HG03439 (cell line): ENCODE measurements around the gene NANS.
"Not testable (repeated sequence)": the region's sequence is repeated elsewhere in the genome, so short reads cannot be mapped to it uniquely, and the experiment has no call there.

Experiments
- ATAC-seq: cut with Tn5 transposase; IDR thresholded peaks from one replicate; pipeline ENCODE4 v1.9.1; 2021; ENCODE audit warnings: mild to moderate bottlenecking, moderate library complexity; ENCODE audit not compliant: unreplicated experiment

The NANS gene

DNA sequence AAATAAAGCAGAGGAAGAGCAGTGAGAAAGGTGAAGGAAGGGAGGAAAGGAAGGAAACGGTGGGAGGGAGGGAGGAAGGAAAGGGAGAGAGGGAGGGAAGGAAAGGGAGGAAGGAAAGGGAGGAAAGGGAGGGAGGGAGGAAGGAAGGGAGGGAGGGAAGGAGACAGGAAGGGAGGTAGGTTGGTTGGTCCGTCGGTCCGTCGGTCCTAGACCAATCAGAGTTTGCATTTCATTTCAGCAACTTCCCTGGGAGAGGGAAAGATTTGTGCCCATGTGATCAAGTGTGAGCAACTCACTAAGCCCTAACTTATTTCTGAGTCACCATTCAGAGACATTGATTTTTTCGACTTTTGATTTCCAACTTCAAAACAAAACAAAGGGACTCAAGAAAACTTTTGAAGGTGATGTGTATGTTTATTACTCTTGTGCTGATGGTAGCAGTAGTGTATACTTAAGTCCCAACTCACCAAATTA, 18.8 kb downstream of the NANS start:
- no peak for ATAC-seq

DNA sequence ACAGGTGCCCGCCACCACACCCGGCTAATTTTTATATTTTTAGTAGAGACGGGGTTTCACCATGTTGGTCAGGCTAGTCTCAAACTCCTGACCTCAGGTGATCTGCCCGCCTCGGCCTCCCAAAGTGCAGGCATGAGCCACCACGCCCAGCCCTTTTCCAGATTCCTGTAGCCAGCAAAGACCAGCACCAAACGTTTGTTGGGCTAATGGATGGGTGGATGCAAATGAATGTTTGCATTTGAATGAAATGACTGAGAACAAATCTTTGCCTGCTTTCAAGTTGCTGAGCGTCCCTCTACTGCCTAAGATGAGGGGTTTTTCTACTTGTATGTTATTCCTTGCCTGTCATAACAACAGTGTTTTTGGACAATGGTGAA, 20.0 kb downstream of the NANS start:
- ATAC-seq, result not testable (repeated sequence)

DNA sequence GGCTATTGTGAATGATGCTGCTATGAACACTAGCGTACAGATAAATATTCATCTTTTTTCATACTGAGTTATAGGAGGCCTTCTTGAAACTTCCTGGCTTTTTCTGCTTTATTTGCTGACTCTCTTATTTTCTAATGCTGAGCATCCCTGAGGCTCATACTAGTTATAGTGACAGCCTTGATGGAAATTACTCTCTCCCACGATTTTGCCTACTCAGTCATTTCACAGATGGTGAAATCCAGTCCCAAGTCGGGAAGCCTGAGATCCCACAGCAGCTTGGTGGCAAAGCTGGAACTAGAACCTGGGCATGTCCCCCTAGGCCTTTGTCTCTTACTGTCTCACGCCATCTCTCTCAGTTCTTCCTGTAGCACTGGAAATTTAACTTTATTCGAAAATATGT, 22.4 kb downstream of the NANS start:
- no peak for ATAC-seq

DNA sequence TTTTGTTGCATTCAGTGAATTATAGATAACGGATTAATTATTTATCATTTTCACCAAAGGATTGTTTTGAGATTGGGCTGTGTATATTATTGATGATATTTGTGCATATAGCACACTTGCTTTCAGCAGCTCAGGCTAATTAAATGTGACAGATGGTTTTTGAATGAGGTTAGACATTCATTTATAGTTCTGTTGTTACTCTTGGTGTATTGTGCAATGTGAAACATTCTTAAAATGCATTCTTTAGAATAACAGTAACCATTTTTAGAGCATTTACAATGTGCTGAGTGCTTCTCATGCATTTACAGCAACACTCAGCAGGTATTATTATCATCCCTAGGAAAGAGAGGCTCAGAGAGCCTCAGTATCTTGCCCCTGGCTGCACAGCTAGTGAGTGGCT, 23.8 kb downstream of the NANS start:
- no peak for ATAC-seq

DNA sequence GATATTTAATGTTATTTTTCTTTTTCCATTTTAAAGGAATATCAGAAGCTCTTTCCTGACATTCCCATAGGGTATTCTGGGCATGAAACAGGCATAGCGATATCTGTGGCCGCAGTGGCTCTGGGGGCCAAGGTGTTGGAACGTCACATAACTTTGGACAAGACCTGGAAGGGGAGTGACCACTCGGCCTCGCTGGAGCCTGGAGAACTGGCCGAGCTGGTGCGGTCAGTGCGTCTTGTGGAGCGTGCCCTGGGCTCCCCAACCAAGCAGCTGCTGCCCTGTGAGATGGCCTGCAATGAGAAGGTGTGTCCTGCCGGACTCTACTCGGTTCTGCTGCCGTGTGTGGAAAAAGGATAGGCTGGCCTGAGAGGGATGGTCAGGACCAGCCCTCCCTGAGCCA, 24.2 kb downstream of the NANS start:
- no peak for ATAC-seq

DNA sequence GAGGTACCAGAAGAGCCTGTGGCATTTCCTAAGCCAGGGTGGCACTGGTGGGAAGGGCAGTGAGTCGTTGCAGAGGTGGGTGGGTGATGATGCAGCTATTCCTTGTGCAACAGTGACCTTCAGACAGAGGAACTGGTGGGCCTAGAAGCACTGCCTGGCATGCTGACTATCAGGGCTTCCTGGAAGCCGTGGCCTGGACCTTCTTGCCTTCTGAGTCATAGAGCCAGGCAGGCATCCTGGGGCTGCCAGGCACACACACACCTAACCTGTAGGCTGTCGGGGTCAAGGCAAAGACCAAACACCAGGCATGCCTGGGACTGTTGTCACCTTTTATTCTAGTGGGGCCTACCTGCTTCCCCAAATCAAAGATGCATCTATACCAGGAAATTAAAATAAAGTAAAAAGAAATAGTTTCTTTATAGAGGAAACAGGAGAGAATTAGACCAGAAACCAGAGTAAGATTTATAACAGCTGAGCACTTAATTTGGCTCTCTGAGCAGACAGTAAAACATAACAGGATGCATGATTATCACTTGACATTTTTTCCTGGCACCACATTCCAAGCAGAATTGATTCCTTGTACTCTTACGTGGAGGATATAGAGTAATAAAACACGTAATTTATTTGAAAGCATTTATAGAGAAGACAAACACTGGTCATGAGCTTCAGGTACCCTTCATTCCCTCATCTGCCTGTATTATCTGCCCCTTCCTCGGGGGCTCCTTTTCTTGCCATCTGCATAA, 25.1 kb downstream of the NANS start:
- ATAC-seq, result no peak

DNA sequence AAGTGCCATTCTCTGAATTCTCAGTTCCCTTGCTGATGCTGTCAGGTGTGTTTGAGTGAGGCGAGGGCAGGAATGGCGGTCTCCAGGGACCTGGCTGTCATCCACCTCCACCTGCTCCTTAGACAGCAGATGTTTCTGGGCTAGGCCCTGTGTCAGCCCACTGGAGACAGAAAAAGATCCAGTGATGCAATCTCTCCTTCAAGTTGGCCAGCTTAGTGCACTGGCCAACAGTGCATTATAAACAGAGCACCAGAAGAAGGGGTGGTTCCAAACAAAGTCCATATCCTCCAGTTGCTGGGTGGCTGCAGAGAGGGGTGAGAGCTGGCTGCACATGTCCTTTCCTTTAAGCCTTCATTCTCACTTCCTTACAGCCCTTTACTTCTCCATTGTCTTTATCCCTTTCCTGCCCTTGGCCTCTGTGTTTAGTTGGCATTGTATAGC, 26.5 kb downstream of the NANS start:
- no peak for ATAC-seq

DNA sequence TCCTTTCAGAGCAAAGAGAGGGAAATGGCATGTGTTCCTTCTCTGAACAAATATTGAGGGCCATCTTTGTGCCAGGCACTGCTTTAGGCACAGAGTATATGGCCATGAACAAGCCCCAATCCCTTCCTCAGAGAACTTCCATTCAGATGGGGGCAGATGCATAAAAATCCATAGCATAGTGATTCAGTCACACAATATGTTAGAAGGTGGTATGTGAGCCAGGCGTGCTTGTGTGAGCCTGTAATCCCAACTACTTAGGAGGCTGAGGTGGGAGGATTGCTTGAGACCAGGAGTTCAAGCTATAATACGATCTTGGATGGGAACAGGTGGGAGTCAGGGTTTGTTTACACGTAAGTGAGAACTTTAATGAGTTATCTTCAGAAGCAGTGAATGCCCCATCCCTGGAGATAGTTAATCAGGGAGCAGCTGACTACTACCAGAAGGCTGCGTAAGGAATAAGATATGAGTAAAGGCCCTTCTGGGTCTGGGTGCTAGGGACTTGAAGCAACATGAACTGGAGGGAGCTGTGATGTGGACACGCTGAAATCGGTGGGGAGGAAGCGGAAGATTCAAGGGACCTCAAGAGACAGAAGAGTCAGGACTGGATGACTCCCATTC, 27.1 kb downstream of the NANS start:
- no peak for ATAC-seq

DNA sequence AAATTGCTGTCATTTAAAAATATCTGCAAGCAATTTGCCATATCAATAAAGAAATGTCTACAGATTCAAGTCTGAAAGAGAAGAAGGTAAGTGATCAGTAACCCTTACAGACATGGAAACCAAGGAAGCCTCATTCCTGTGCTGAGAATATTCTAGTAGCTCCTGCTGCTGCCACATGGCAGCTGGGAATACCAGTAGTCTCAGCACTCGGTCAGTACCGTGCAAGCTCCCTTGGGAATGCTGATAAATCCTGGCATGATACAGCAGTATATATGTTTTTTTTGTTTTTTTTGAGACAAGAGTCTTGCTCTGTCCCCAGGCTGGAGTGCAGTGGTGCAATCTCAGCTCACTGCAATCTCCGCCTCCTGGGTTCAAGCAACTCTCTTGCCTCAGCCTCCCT, 27.9 kb downstream of the NANS start:
- ATAC-seq, result no peak

DNA sequence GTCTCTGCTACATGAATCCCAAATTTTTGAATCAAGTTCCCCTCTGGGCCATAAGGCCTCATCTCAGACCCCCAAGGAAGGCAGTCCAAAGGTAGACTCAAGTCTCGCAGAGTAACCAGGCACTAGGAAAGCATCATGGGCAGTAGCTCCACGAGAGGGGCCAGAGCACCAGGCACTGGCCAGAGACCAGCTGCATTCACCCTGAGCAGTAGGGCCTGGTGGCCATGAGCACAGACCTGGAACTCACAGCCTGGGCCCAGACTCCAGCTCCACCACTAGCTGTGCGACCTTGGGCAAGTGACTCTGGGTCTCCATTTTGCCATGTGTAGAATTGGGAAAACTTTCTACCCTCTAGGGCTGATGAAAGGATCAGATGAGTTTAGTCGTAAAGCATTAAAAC, 28.5 kb downstream of the NANS start:
- ATAC-seq, result no peak

DNA sequence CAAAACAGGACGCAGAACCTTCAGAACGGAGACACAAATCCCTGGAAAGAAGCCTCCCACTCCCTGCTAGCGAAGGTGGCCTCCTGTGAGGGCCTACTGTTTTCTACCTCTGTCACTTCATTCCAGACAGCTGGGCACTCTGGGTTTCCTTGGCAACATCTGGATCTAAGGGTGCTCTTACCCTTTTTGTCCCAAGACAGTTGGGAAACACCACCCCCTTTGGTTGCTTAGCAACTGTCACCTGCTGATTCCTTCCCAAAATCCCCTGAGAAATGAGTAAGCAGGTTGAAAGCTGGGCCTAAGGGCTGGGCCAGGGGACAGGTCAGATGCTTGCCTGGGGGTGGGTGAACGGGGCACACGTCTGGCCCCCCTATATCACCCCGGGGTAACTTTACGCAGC, 29.4 kb downstream of the NANS start:
- no peak for ATAC-seq

DNA sequence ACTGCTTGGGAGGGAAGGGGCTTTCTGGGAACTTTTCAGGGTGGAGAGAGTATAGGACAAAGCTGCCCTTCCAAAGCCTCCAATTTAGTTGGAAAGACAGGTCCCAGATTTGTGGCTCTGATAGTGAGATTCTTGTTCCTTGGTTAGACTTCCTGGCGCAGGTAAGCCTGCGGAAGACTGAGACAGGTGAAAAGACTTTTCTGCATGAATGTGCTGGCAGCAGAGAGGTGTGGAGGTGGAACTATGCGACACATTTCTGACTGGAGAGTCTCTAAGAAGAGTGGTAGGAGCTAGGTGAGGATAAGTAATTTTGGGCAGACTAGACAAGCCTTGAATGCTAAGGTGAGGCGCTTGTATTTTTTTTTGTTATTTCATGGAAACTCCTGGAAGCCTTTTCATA, 29.9 kb downstream of the NANS start:
- no peak for ATAC-seq

DNA sequence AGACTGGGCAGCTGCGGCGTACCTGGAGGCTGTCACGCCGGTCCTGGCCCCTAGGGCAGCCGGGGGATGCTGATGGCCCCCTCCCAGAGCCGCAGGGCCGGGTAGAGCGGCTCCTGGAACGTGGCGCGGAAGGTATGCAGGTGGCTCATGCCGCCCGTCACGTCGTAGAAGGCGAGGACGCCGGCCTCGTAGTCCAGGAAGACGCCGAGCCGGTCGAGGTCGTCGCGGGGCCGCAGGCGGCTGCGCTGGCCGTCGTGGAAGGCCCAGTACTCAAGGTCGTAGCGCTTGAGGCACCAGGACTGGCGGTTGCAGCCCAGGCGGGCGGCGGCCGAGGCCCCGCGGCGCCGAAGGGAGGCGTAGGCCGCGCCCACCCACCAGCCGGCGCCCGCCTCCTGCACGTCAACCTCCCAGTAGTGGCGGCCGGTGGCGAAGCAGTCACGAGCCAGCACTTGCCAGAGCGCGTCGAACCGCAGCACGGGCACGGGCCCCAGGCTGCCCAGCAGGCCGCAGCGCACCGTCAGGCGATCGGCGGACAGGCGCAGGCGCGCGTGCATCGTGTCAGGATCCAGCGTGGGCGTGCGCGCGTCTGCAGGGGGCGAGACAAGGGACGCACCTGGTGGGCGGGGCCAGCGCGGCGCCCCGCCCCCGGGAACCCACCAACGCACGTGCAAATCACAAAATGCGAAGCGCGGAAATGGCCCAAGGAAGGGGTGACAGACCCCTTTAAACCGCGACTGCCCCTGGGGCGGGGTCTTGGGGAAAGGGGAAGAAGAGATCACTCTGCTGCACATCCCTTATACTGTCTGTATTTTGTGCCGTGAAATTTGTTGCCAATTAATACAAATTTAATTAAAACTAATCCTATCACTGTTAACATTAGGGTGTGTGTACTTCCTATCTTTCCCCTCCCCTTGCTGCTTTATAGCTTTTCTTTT, 31.2 kb downstream of the NANS start:
- no peak for ATAC-seq

DNA sequence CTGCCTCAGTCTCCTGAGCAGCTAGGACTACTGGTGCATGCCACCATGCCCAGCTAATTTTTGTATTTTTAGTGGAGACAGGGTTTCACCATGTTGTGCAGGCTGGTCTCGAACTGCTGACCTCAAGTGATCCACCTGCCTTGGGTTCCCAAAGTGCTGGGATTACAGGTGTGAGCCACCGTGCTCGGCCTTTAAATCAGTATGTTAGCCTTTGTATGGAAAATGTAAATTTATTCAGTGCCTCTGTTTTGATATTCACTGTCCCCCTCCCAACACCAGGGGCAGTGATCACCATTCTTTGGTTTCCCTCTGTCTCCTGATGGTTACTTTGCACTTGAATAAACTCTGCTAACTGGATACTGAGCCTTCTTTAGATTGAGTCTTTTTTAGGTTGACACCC, 34.1 kb downstream of the NANS start:
- not testable (repeated sequence) for ATAC-seq

DNA sequence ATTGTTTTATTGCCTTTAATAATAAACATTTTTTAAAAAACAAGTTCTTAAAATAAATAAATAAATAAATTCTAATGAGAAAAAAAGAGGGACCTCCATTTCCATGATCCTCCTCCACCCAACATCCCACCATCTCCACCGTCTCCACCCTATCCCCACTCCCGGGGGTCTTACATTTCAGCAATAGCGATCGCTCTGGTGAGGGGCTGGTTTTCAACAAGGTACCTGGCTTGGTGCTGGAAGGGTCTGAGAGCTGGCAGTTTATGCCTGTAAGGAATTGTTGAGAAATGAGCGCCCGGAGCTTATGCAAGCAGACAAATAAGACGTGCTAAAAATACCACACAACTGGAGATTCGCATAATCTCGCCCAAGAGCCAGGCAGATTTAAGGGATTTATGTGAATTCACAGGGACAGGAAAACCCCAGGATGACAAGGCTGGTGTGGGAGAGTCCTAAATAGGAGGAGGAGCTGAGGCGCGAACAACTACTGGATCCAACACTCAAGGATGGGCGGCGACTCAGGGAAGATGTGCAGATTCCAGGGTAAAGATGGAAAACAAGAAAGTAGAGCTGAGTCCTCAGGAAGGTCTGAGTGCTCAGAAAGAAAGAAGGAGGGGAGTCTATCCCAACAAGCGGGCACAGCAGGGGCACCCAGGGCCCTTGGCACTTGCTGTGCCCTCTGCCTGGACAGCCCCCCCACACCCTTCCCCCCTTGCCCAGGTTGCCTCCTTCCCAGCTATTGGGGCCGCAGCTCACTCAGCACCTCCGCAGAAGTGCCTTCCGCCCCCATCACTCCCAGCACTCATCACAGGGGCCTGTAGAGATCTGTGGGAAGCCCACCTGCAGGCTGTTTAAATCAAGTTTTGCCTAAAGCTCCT, 35.4 kb downstream of the NANS start:
- ATAC-seq, result no peak

DNA sequence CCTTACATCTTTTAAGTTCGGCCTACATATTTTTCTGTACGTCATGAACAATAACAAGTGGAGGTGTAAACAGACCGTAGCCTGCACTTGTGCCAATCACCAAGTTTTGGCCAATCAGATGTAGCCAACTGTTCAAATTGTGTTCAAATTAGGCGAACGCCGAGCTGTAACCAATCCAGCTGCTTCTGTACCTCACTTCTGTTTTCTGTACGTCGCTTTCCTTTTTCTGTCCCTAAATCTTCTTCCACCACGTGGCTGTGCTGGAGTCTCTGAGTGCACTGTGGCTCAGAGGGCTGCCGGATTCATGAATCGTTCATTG, 36.0 kb downstream of the NANS start:
- no peak for ATAC-seq

DNA sequence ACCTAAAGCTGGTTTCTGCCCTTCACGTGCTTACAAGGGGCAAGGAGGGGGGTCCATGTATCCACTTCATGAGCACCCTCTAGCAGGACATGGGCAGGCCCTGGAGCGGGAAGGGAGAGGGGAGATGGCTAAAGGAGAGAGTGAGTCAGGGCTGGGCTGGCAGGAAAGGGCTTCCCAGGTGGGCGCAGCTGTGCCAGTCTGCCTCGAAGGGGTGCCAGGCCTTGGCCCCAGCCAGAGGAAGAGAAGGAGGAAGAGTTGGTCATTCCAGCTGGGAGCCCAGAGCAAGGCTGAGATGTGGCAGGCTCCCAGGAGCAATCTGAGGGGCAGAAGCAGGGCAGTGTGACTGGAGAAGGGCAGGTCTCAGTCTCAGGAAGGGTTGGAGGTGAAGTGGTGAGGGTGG, 37.8 kb downstream of the NANS start:
- no peak for ATAC-seq

DNA sequence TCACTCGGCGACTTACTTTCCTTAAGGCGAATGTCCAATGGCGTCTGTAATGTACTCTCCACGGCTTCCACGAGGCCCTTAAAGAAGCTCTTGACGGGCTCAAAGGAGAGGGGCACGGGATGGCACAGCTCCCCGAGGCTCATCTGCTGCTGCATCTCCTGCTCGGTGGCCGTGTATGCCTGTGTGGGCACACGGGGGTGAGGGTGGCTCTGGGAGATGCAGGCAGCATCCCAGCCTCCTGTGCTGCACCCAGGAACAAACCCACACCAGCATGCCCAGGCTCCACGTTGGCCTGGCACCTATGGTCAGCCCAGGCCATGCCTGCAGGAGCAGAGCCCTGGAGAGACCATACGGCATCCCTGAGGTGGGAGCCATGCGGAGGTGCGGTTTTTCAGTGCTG, 38.3 kb downstream of the NANS start:
- ATAC-seq, result no peak

DNA sequence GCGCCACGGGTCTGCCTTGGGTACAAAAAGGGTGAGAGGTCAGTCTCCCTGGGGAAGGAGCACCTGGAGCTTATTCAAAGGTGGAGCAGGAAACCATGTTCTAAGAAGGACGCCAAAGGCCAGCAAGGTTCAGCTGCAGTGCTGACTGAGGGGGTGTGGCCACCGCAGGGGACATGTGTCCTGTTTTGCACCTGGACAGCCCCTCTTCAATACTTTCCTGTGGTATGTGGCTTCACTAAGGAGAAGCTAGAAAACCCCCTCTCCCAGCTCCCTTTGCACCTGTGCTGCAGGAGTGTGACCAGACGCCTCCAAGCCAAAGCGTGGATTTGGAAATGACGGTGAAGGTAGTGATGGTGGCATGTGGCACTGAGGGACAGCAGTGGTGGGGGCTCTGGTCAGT, 38.9 kb downstream of the NANS start:
- no peak for ATAC-seq

DNA sequence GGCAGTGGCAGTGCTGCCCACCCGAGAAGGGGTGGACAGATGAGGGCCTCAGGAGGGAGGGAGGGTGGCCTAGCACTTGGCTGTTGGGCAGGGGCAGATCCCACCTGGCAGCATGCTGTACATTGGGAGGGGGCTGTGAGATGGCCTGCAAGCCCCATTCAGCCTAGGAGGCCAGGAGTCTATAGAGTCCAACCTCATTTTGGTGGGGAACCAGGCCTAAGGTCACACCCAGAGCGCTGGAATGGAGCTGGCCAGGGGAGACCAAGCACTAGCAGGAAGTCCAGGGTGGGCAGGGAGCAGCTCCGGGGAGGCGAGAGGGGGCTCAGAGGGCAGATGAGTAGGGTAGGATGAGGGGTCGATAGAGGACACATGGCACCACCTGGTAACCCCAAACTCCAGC, 39.6 kb downstream of the NANS start:
- no peak for ATAC-seq

DNA sequence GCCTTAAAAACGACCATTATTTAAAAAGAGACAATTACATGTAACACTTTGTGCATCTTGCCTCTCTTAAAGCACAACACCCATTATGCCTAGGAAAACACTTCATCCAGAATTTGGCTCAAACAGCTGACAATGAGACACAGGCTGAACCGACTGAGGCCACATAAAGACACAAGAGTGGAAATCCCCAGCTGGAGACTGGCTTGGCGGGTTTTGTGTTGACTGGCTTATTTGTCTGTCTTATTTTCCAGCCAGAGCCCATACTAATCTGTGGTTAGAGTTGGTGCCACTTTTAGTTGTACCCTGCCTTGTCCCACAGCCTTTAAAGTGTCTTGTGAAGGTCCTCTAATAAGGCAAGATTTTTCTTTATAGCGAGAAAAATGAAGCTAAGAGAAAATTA, 41.3 kb downstream of the NANS start:
- ATAC-seq, result no peak
